ENCODE results near the gene ASIC2.
A peak's percentile ranks its signal among the peaks of the same experiment; 100 is the strongest.

The ASIC2 gene

GRCh38 chr17:33267851-33268548 lies 25.1 kb downstream of the ASIC2 start:
- no peak overlapping the region for H3K4me3 ChIP-seq (ENCODE audit: low read length)
- TF ChIP-seq CTCF (IDR thresholded peaks at IDR 0.05; ENCODE audit: insufficient read depth, low read depth, low read length, missing control alignments): no peak
- no peak for DNase-seq (ENCODE audit: low read depth)

GRCh38 chr17:33267271-33267790 lies 25.8 kb downstream of the ASIC2 start:
- no peak overlapping the region for H3K4me3 ChIP-seq (ENCODE audit: low read length)
- peak; percentile 95 for DNase-seq (ENCODE audit: low read depth)
- no peak for TF ChIP-seq CTCF (IDR thresholded peaks at IDR 0.05; ENCODE audit: insufficient read depth, low read depth, low read length, missing control alignments)

GRCh38 chr17:33266611-33267010 lies 26.5 kb downstream of the ASIC2 start:
- no peak for DNase-seq (ENCODE audit: low read depth)
- H3K4me3 ChIP-seq (ENCODE audit: low read length): no peak overlapping the region
- TF ChIP-seq CTCF (IDR thresholded peaks at IDR 0.05; ENCODE audit: insufficient read depth, low read depth, low read length, missing control alignments): no peak

- no peak for DNase-seq (ENCODE audit: low read depth)
- no peak overlapping the region for H3K4me3 ChIP-seq (ENCODE audit: low read length)
- no peak for TF ChIP-seq CTCF (IDR thresholded peaks at IDR 0.05; ENCODE audit: insufficient read depth, low read depth, low read length, missing control alignments)
These were observed 27.0 kb downstream of the ASIC2 start for GRCh38 chr17:33266116-33266515.

- DNase-seq (ENCODE audit: low read depth): no peak
- no peak overlapping the region for H3K4me3 ChIP-seq (ENCODE audit: low read length)
- TF ChIP-seq CTCF (IDR thresholded peaks at IDR 0.05; ENCODE audit: insufficient read depth, low read depth, low read length, missing control alignments): no peak
These were observed 29.7 kb downstream of the ASIC2 start for GRCh38 chr17:33263396-33263795.

- DNase-seq (ENCODE audit: low read depth): no peak
- no peak for TF ChIP-seq CTCF (IDR thresholded peaks at IDR 0.05; ENCODE audit: insufficient read depth, low read depth, low read length, missing control alignments)
- H3K4me3 ChIP-seq (ENCODE audit: low read length): no peak overlapping the region
These were observed 30.6 kb downstream of the ASIC2 start for GRCh38 chr17:33262266-33263123.
